PC-3 (cell line): ENCODE data around the gene PITPNB. TPM values are rescaled to one million over a fixed set of nuclear protein-coding genes. Genes with fewer than 3 reads are reported as not detected.

ENCODE experiments used
- ATAC-seq: fragments of 200-7000 bp; cut with Tn5 transposase; 2 replicates; pipeline ENCODE4 v1.9.1; 2020; ENCODE audit warnings: mild to moderate bottlenecking, moderate library complexity
- BruUV-seq: library from RNA; stranded (reverse); fragments of 400-500 nt; replicated peaks from 2 replicates; lab custom pipeline; 2021; lab: Mats Ljungman, UMichigan
- CTCF ChIA-PET: fragments of 300-600 bp; sonication (Branson Sonifier 250); formaldehyde crosslinking; loops from one replicate; lab custom pipeline; 2022; ENCODE audit warnings: antibody characterized with exemption; lab: Charles Lee
- POLR2A ChIA-PET: fragments of 300-600 bp; sonication (Branson Sonifier 250); formaldehyde crosslinking; loops from one replicate; lab custom pipeline; 2022; ENCODE audit warnings: antibody characterized with exemption; ENCODE audit not compliant: unreplicated experiment; lab: Charles Lee
- DNase-seq: peaks from one replicate; pipeline ENCODE4 v3.0.0-alpha.2; 2015
- H2AFZ ChIP-seq: fragments of 300-600 bp; sonication (generic); 2 replicates; pipeline ENCODE4 v1.6.0; 2016; ENCODE audit warnings: antibody characterized with exemption, low read length
- H3F3A ChIP-seq: fragments of 300-600 bp; sonication (generic); one replicate; pipeline ENCODE4 v1.6.0; 2017; ENCODE audit warnings: antibody characterized with exemption, low read length, control low read depth, mild to moderate bottlenecking; ENCODE audit not compliant: unreplicated experiment
- H3K27ac ChIP-seq: fragments of 300-600 bp; sonication (generic); 2 replicates; pipeline ENCODE4 v1.5.1; 2016; ENCODE audit warnings: mild to moderate bottlenecking, low read length
- H3K27me3 ChIP-seq: fragments of 300-600 bp; sonication (generic); 2 replicates; pipeline ENCODE4 v1.6.1; 2016; ENCODE audit warnings: low read length, mixed read lengths
- H3K36me3 ChIP-seq: fragments of 300-600 bp; sonication (generic); 2 replicates; pipeline ENCODE4 v1.6.1; 2016; ENCODE audit warnings: low read depth, mixed run types, low read length, mixed read lengths
- H3K4me1 ChIP-seq: fragments of 300-600 bp; sonication (generic); 2 replicates; pipeline ENCODE4 v1.5.1; 2016; ENCODE audit warnings: low read length; ENCODE audit not compliant: insufficient read depth
- H3K4me2 ChIP-seq: fragments of 300-600 bp; sonication (generic); 2 replicates; pipeline ENCODE4 v1.6.0; 2016; ENCODE audit warnings: low read length
- H3K4me3 ChIP-seq: fragments of 300-600 bp; sonication (generic); 2 replicates; pipeline ENCODE4 v1.5.1; 2016; ENCODE audit warnings: mild to moderate bottlenecking, low read length, mixed read lengths
- H3K79me2 ChIP-seq: fragments of 300-600 bp; sonication (generic); 2 replicates; pipeline ENCODE4 v1.6.1; 2017; ENCODE audit warnings: low read length, mixed read lengths
- H3K9ac ChIP-seq: fragments of 300-600 bp; sonication (generic); 2 replicates; pipeline ENCODE4 v1.6.0; 2016; ENCODE audit warnings: mild to moderate bottlenecking, low read length
- H3K9me2 ChIP-seq: fragments of 300-600 bp; sonication (generic); replicated peaks from 2 replicates; pipeline ENCODE4 v1.6.1; 2016; ENCODE audit warnings: mixed run types, low read length, mixed read lengths
- H3K9me3 ChIP-seq: fragments of 300-600 bp; sonication (generic); 2 replicates; pipeline ENCODE4 v1.6.1; 2016; ENCODE audit warnings: low read length, mixed read lengths
- H4K20me1 ChIP-seq: fragments of 300-600 bp; sonication (generic); 2 replicates; pipeline ENCODE4 v1.6.1; 2016; ENCODE audit warnings: low read length, mixed read lengths
- EZH2 ChIP-seq: fragments of 300-600 bp; sonication (generic); IDR thresholded peaks from one replicate; pipeline ENCODE4 v1.6.1; 2017; ENCODE audit warnings: antibody characterized with exemption, mild to moderate bottlenecking, low read length; ENCODE audit not compliant: unreplicated experiment
- EZH2phosphoT487 ChIP-seq: fragments of 300-600 bp; sonication (generic); IDR thresholded peaks from 2 replicates; pipeline ENCODE4 v1.6.1; 2018; ENCODE audit warnings: mild to moderate bottlenecking, antibody characterized with exemption, low read length, borderline replicate concordance
- intact Hi-C: fragments of 100-400 bp; cut with micrococcal nuclease; formaldehyde crosslinking; loops from 2 replicates; pipeline ENCODE4 v1.9.0; 2023
- total RNA-seq: library from RNA; depleted of rRNA; stranded (reverse); fragments of >200 nt; gene quantifications from 2 replicates; pipeline ENCODE4 v1.2.3, GENCODE V29; 2014
- TF ChIP-seq, protein P1 (sequence below): fragments of 300-600 bp; sonication (generic); conservative IDR thresholded peaks from 2 replicates; pipeline ENCODE4 v1.5.1; 2017; ENCODE audit warnings: antibody characterized with exemption, low read depth, mild to moderate bottlenecking, low read length

Gene PITPNB
- total RNA-seq, 1 experiment from 2014 or later: 15.3 TPM

DNA sequence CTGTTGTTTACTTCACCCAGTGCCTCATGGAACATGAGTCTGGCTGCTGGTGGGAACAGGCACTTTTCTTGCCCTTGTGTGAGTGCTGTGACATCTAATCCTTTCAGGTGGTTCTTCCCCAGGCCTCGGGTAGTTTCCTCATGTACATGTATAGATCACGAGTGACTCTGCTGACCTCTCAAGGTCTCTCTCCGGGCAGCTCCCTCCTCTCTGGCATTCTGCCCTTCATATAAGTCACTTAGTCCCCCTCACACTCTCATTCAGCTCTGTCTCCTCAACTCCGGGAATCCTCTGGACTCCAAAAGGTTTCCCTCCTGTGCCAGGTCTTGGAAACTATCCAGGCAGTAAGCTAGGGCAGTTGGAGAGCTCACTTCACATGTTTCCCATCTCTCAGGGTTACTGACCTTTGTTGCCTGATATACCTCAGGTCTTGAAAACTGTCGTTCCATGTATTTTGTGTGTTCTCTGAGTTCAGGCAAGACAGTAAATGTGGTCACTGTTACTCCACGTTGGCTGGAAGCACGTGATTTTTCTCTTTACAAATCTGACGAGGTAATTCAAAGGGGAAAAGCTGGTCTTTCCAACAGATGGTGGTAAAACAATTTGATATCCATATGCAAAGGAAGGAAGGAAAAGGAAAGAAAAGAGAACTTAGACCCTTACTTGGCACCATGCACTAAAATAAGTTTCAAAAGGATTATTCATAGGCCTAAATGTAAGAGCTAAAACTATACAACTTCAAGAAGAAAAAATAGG is 40.5 kb upstream of the PITPNB start:
- Histone ChIP-seq H3K9me3 (no peaks in the 10 kb centered on the region), H3K27me3 (no peaks in the 10 kb centered on the region), H2AFZ (no peak overlapping the region), H4K20me1 (no peaks in the 10 kb centered on the region), H3K9me2 (no peaks in the 10 kb centered on the region), H3K4me1 (no peaks in the 10 kb centered on the region), H3K27ac (no peak overlapping the region), H3K79me2 (no peaks in the 10 kb centered on the region), H3K4me2 (no peak overlapping the region), H3K36me3 (no peaks in the 10 kb centered on the region), H3F3A (no peaks in the 10 kb centered on the region), H3K4me3 (no peak overlapping the region), H3K9ac (no peak overlapping the region)
- ATAC-seq (no peak), DNase-seq (no peak)
- TF ChIP-seq, protein P1, sequence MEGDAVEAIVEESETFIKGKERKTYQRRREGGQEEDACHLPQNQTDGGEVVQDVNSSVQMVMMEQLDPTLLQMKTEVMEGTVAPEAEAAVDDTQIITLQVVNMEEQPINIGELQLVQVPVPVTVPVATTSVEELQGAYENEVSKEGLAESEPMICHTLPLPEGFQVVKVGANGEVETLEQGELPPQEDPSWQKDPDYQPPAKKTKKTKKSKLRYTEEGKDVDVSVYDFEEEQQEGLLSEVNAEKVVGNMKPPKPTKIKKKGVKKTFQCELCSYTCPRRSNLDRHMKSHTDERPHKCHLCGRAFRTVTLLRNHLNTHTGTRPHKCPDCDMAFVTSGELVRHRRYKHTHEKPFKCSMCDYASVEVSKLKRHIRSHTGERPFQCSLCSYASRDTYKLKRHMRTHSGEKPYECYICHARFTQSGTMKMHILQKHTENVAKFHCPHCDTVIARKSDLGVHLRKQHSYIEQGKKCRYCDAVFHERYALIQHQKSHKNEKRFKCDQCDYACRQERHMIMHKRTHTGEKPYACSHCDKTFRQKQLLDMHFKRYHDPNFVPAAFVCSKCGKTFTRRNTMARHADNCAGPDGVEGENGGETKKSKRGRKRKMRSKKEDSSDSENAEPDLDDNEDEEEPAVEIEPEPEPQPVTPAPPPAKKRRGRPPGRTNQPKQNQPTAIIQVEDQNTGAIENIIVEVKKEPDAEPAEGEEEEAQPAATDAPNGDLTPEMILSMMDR: no peak
- TF ChIP-seq EZH2 (no peak), EZH2phosphoT487 (no peak)
- ChIA-PET POLR2A (no interaction called here), CTCF (no interaction called here)
- BruUV-seq: no TSS peak
- intact Hi-C loops: no loop called here

DNA sequence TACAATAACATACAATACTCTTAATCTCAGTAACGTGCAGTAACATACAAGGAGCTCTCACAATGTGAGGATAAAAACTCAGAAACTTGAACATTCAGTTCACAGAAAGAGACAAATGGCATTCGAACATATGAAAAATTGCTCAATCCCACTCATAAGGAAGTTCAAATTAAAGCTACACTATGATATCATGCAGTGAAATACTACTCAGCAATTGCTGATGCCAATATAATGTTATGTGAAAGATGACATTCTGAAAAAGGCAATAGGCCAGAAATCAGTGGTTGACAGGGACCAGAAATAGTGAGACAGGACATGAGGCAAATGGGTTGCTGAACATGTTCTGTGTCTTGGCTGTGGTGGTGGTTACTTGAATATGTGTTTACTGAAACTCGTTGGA is 33.7 kb upstream of the PITPNB start:
- no peak overlapping the region for H3K4me3 ChIP-seq
- ChIA-PET POLR2A (no interaction called here), CTCF (no interaction called here)
- no peak overlapping the region for H3K9ac ChIP-seq
- H4K20me1 ChIP-seq: no peaks in the 10 kb centered on the region
- no peak overlapping the region for H3K27ac ChIP-seq
- ATAC-seq (no peak), DNase-seq (no peak)
- no peaks in the 10 kb centered on the region for H3K79me2 ChIP-seq
- no TSS peak for BruUV-seq
- no peaks in the 10 kb centered on the region for H3F3A ChIP-seq
- H3K4me2 ChIP-seq: no peak overlapping the region
- TF ChIP-seq, protein P1: no peak
- TF ChIP-seq EZH2phosphoT487: no peak
- TF ChIP-seq EZH2: no peak
- H2AFZ ChIP-seq: no peak overlapping the region
- no peaks in the 10 kb centered on the region for H3K27me3 ChIP-seq
- intact Hi-C loops: no loop called here
- H3K4me1 ChIP-seq: peaks cover 4% of the 10 kb centered on the region; the same call in 1 of the 2 replicates
- H3K9me3 ChIP-seq: no peaks in the 10 kb centered on the region
- H3K36me3 ChIP-seq: no peaks in the 10 kb centered on the region
- no peaks in the 10 kb centered on the region for H3K9me2 ChIP-seq

- Histone ChIP-seq H3K27me3 (no peaks in the 10 kb centered on the region), H3K9ac (no peak overlapping the region), H3K36me3 (no peaks in the 10 kb centered on the region), H3K27ac (no peak overlapping the region), H3K79me2 (no peaks in the 10 kb centered on the region), H3K4me2 (no peak overlapping the region), H3F3A (no peaks in the 10 kb centered on the region), H3K4me3 (no peak overlapping the region), H4K20me1 (no peaks in the 10 kb centered on the region), H3K9me3 (no peaks in the 10 kb centered on the region), H2AFZ (no peak overlapping the region), H3K9me2 (no peaks in the 10 kb centered on the region), H3K4me1 (peaks cover 4% of the 10 kb centered on the region; the same call in 1 of the 2 replicates)
- TF ChIP-seq EZH2phosphoT487 (no peak), EZH2 (no peak)
- TF ChIP-seq, protein P1: no peak
- BruUV-seq: no TSS peak
- ChIA-PET POLR2A (no interaction called here), CTCF (no interaction called here)
- intact Hi-C loops: no loop called here
- DNase-seq: peak; percentile 4
- ATAC-seq: no peak
These were observed 33.0 kb upstream of the PITPNB start for GRCh38 chr22:27952091-27952490.
